GM23338 (cell line): ENCODE results near the gene CACNA1H.
"Not testable (repeated sequence)": the region's sequence is repeated elsewhere in the genome, so short reads cannot be mapped to it uniquely, and the experiment has no call there.

Experiments used
- EZH2 ChIP-seq: fragments of 200-600 bp; sonication (generic); IDR thresholded peaks from one replicate; pipeline ENCODE4 v1.8.0; 2017; ENCODE audit warnings: antibody characterized with exemption, mild to moderate bottlenecking, low read depth; ENCODE audit not compliant: unreplicated experiment
- TF ChIP-seq, protein P1 (sequence below): IDR thresholded peaks from one replicate; pipeline ENCODE4 v1.6.1; 2018; ENCODE audit warnings: antibody characterized with exemption; ENCODE audit not compliant: unreplicated experiment

DNA sequence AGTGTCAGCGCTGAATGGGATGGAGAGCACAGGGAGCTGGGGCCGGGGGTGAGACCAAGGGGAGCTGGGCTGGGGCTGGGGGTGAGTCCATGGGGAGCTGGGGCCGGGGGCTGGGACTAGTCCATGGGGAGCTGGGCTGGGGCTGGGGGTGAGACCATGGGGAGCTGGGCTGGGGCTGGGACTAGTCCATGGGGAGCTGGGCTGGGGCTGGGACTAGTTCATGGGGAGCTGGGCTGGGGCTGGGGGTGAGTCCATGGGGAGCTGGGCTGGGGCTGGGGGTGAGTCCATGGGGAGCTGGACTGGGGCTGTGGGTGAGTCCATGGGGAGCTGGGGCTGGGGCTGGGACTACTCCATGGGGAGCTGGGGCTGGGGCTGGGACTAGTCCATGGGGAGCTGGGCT, 101.9 kb downstream of the CACNA1H start:
- TF ChIP-seq EZH2: not testable (repeated sequence)
- TF ChIP-seq, protein P1, sequence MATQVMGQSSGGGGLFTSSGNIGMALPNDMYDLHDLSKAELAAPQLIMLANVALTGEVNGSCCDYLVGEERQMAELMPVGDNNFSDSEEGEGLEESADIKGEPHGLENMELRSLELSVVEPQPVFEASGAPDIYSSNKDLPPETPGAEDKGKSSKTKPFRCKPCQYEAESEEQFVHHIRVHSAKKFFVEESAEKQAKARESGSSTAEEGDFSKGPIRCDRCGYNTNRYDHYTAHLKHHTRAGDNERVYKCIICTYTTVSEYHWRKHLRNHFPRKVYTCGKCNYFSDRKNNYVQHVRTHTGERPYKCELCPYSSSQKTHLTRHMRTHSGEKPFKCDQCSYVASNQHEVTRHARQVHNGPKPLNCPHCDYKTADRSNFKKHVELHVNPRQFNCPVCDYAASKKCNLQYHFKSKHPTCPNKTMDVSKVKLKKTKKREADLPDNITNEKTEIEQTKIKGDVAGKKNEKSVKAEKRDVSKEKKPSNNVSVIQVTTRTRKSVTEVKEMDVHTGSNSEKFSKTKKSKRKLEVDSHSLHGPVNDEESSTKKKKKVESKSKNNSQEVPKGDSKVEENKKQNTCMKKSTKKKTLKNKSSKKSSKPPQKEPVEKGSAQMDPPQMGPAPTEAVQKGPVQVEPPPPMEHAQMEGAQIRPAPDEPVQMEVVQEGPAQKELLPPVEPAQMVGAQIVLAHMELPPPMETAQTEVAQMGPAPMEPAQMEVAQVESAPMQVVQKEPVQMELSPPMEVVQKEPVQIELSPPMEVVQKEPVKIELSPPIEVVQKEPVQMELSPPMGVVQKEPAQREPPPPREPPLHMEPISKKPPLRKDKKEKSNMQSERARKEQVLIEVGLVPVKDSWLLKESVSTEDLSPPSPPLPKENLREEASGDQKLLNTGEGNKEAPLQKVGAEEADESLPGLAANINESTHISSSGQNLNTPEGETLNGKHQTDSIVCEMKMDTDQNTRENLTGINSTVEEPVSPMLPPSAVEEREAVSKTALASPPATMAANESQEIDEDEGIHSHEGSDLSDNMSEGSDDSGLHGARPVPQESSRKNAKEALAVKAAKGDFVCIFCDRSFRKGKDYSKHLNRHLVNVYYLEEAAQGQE: not testable (repeated sequence)
